HEK293 (cell line): ENCODE results near the gene PTPRN2.

ENCODE experiments used
- ATF2 ChIP-seq: fragments of 450-650 bp; formaldehyde crosslinking; IDR thresholded peaks from 2 replicates; pipeline ENCODE4 v1.5.1; 2016; ENCODE audit warnings: missing biosample characterization, missing genetic modification characterization, low read depth
- CTCF ChIP-seq: fragments of 450-650 bp; formaldehyde crosslinking; IDR thresholded peaks from 2 replicates; pipeline ENCODE4 v1.5.1; 2016; ENCODE audit warnings: missing biosample characterization, missing genetic modification characterization
- ZBTB1 ChIP-seq: fragments of 450-650 bp; formaldehyde crosslinking; IDR thresholded peaks from 2 replicates; pipeline ENCODE4 v1.5.1; 2016; ENCODE audit warnings: missing biosample characterization, missing genetic modification characterization
- ZBTB21 ChIP-seq: fragments of 450-650 bp; formaldehyde crosslinking; IDR thresholded peaks from 2 replicates; pipeline ENCODE4 v1.5.1; 2017; ENCODE audit warnings: missing biosample characterization, missing genetic modification characterization
- ZBTB8A ChIP-seq: fragments of 450-650 bp; formaldehyde crosslinking; IDR thresholded peaks from 2 replicates; pipeline ENCODE4 v1.5.1; 2016; ENCODE audit warnings: missing biosample characterization, missing genetic modification characterization
- ZNF121 ChIP-seq: fragments of 450-650 bp; formaldehyde crosslinking; IDR thresholded peaks from 2 replicates; pipeline ENCODE4 v1.5.1; 2016; ENCODE audit warnings: missing biosample characterization, missing genetic modification characterization
- ZNF19 ChIP-seq: fragments of 450-650 bp; formaldehyde crosslinking; IDR thresholded peaks from 2 replicates; pipeline ENCODE4; 2016; ENCODE audit warnings: missing biosample characterization, missing genetic modification characterization, low read depth
- ZNF211 ChIP-seq: fragments of 450-650 bp; formaldehyde crosslinking; IDR thresholded peaks from 2 replicates; pipeline ENCODE4 v1.5.1; 2016; ENCODE audit warnings: low read depth, missing biosample characterization, missing genetic modification characterization
- ZNF280D ChIP-seq: fragments of 450-650 bp; formaldehyde crosslinking; IDR thresholded peaks from 2 replicates; pipeline ENCODE4 v1.5.1; 2016; ENCODE audit warnings: missing biosample characterization, missing genetic modification characterization
- ZNF292 ChIP-seq: fragments of 450-650 bp; formaldehyde crosslinking; IDR thresholded peaks from 2 replicates; pipeline ENCODE4 v1.5.1; 2016; ENCODE audit warnings: low read depth, missing biosample characterization, missing genetic modification characterization, borderline replicate concordance
- ZNF692 ChIP-seq: fragments of 450-650 bp; formaldehyde crosslinking; IDR thresholded peaks from 2 replicates; pipeline ENCODE4 v1.5.1; 2016; ENCODE audit warnings: missing biosample characterization, missing genetic modification characterization
- ZNF785 ChIP-seq: fragments of 450-650 bp; formaldehyde crosslinking; IDR thresholded peaks from 2 replicates; pipeline ENCODE4 v1.5.1; 2016; ENCODE audit warnings: missing biosample characterization, missing genetic modification characterization

GRCh38 chr7:158033196-158033595 lies 554.4 kb downstream of the PTPRN2 start:
- TF ChIP-seq ZNF692 (tag by site-specific recombination) (no peak), ZNF121 (tag by site-specific recombination) (no peak), ZNF785 (no peak), ZNF280D (tag by site-specific recombination) (no peak), ZBTB21 (tag by site-specific recombination) (no peak), CTCF (tag by site-specific recombination) (no peak), ATF2 (tag by site-specific recombination) (no peak), ZNF292 (no peak), ZNF211 (tag by site-specific recombination) (no peak), ZNF19 (tag by site-specific recombination) (no peak), ZBTB8A (no peak), ZBTB1 (no peak)
